GM18907 (cell line): ENCODE measurements around the gene FAIM2.

ENCODE experiments used
- ATAC-seq: cut with Tn5 transposase; IDR thresholded peaks from one replicate; pipeline ENCODE4 v1.9.1; 2021; ENCODE audit warnings: mild to moderate bottlenecking, moderate library complexity; ENCODE audit not compliant: unreplicated experiment

The FAIM2 gene

GRCh38 chr12:49899286-49899843 lies 4.3 kb downstream of the FAIM2 start:
- no peak for ATAC-seq

GRCh38 chr12:49897276-49897675 lies 6.4 kb downstream of the FAIM2 start:
- no peak for ATAC-seq

GRCh38 chr12:49895773-49896172 lies 7.9 kb downstream of the FAIM2 start:
- no peak for ATAC-seq

GRCh38 chr12:49894751-49895148 lies 8.9 kb downstream of the FAIM2 start:
- no peak for ATAC-seq

GRCh38 chr12:49893753-49894750 lies 9.6 kb downstream of the FAIM2 start:
- ATAC-seq: no peak

GRCh38 chr12:49892732-49893317 lies 10.9 kb downstream of the FAIM2 start:
- ATAC-seq: no peak

- ATAC-seq: no peak
Measured at GRCh38 chr12:49892084-49892731, 11.5 kb downstream of the FAIM2 start.

GRCh38 chr12:49891476-49891875 lies 12.2 kb downstream of the FAIM2 start:
- no peak for ATAC-seq

GRCh38 chr12:49891012-49891411 lies 12.7 kb downstream of the FAIM2 start:
- ATAC-seq: no peak

GRCh38 chr12:49890096-49890461 lies 13.6 kb downstream of the FAIM2 start:
- no peak for ATAC-seq

- ATAC-seq: no peak
Measured at GRCh38 chr12:49889361-49890095, 14.2 kb downstream of the FAIM2 start.

GRCh38 chr12:49888461-49889151 lies 15.1 kb downstream of the FAIM2 start:
- ATAC-seq: no peak

GRCh38 chr12:49887536-49888401 lies 15.9 kb downstream of the FAIM2 start:
- ATAC-seq: no peak

- ATAC-seq: no peak
Measured at GRCh38 chr12:49887091-49887490, 16.6 kb downstream of the FAIM2 start.

GRCh38 chr12:49885663-49886461 lies 17.8 kb downstream of the FAIM2 start:
- no peak for ATAC-seq

- no peak for ATAC-seq
Measured at GRCh38 chr12:49885118-49885517, 18.6 kb downstream of the FAIM2 start.

- no peak for ATAC-seq
Measured at GRCh38 chr12:49882851-49883464, 20.7 kb downstream of the FAIM2 start.

- no peak for ATAC-seq
Measured at GRCh38 chr12:49882248-49882850, 21.4 kb downstream of the FAIM2 start.
